GM19043 (cell line): ENCODE measurements around the gene SYPL1.

Source experiments
- ATAC-seq: cut with Tn5 transposase; IDR thresholded peaks from one replicate; pipeline ENCODE4 v1.9.1; 2021; ENCODE audit warnings: low read depth; ENCODE audit not compliant: unreplicated experiment

The SYPL1 gene

DNA sequence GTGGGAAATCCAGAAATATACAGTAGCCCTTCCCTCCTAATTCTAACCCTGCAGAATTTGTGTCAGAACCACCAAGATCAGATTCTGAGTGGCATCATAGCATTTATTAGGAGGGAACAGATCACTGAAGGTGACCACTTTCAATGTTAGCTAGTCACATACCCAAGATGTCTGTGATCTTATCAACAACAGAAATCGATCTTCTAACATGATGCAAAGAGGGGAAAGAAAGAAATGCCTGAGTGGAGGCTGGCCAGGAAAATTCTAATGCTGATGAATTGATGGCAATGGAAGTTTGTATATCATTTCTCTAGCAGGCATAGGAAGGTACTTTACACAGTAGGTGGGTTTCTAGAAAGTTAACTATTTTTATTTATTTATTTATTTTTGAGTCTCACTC lies 10.6 kb upstream of the SYPL1 start:
- no peak for ATAC-seq

- ATAC-seq = no peak
Measured at GRCh38 chr7:106121189-106121810, 9.2 kb upstream of the SYPL1 start.

DNA sequence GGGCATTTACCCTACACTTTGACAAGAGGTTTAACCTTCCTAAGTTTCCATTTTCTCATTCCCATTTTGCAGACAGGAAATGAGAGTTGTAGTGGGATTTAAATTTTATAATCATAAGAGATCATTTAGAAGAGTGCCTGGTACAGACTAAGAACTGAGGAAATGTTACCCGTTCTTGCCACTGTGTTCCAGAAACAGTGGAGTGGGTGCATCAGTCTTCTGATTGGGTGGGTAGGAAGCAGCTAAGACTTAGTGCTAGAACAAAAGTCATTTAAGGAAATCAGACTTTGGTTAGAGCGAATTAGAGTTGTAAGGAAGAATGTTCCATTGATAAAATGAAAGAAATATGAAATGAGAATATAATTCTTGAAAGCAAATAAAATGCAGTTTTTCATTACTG lies 8.4 kb upstream of the SYPL1 start:
- no peak for ATAC-seq

- no peak for ATAC-seq
Measured at GRCh38 chr7:106119719-106120118, 7.6 kb upstream of the SYPL1 start.

- no peak for ATAC-seq
Measured at GRCh38 chr7:106117786-106118544, 5.9 kb upstream of the SYPL1 start.

DNA sequence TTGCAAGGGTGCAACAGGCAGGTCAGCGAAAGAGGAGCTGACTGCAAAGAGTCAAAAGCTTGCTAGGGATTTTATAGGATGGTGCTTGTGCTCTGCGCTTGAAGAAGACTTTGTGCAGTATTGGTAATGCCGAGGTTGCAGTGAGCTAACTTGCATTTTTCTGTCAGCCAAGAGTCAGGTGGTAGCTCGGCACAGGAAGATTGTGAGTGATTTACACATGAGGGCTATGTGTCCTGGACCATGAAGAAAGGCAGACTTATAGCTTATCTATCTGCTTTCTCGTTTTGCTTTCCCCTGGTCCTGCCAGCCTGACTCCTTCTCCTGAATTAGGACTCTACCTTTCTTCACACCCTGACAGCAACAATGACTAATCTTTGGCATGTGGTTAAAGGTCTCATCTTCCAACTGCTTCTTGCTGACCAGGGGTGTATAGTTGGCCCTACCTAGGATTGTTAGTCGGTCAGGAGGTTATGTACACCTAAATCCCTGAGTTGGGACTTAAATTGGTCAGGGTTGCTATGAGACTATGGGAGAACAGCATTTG lies 4.1 kb upstream of the SYPL1 start:
- ATAC-seq = no peak

GRCh38 chr7:106114716-106115383 lies 2.7 kb upstream of the SYPL1 start:
- ATAC-seq = no peak

DNA sequence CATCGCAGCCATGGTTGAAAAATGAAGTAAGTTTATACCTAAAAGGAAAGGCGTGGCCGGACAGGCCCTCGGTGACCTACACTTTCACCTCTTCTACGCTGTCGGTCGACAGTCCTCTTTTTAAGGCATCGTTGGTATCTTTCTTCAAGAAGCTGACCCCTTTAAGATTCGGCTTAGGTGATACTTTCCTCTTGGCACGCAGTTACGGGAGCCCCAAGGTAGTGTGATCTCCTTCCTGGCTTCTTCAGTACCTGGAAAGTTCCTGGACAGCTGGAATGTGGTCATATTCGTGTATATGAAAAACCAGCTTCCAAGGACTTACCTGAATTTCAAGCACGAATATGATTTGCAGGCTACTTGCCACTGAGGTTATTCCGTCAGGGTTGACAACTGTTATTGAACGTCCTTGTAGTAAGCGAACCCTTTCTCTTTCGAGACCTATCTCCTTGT lies 885 bp upstream of the SYPL1 start:
- ATAC-seq = no peak

DNA sequence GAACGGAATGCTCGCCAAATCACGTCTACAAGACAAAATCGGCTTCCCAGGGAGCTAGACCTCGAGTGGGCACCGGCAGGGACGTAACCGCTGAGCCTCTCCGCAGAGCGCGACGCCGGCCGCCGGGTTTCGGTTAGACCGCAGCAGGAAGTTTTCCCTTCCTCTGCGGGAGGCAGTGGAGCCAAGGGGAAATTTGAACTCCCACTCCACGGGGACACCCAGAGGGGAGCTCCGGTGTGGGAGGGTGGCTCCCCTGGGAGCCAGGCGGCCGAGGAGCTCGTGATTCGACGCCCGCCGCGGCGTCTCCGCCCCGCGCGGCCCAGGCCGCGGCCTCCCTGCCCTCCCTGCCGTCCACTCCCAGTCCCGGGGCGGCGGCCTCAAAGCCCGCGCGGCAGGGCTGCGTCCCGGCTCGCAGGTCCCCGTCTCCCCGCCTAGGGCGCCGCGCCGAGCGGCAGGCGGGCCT lies 426 bp downstream of the SYPL1 start:
- peak; percentile 13 for ATAC-seq

- ATAC-seq = no peak
Measured at GRCh38 chr7:106110885-106111654, 1.0 kb downstream of the SYPL1 start.

- no peak for ATAC-seq
Measured at GRCh38 chr7:106110238-106110560, 1.9 kb downstream of the SYPL1 start.

- no peak for ATAC-seq
Measured at GRCh38 chr7:106109521-106110237, 2.4 kb downstream of the SYPL1 start.

- ATAC-seq = no peak
Measured at GRCh38 chr7:106108991-106109390, 3.1 kb downstream of the SYPL1 start.

DNA sequence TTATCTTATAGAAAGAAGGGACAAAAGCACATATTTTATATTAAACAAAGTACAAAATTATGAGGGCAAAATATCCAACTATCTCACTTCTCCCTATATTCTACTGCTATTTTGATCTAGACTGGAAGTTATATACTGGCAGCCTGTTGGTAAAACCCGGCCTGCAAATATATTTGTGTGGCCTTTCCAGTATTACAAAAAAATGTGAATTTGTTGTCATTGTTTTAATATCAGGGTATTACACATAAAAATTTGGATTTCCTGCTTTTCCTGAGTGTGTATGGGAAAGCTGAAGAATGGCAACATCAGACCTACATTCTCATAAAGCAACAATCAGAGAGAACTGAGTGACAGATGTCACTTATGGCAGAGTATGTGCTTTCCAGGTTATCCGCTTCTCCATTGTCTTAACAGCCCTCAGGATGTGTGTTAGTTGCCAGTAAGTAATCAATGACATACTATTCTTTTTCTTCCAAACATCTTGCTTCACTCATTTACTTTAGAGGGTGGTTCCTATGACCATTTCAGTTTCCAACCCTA lies 7.3 kb downstream of the SYPL1 start:
- no peak for ATAC-seq

GRCh38 chr7:106102387-106102966 lies 9.6 kb downstream of the SYPL1 start:
- no peak for ATAC-seq

DNA sequence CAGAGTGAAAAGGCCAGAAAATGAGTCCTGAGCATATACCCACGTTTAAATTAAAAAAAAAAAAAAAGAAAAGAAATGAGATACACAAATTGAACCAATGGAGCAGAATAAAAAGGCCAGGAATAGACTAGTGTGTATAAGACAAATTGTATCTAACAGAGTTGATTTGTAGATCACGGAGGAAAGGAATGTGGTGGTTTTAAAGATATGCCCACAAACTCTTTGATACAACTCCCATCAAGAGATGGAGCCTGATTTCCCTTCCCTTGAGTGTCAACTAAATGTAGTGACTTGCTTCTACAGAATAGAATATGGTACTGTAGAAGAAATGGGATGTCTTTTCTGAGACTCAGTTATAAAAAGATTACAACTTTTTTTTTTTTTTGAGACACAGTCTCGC lies 10.4 kb downstream of the SYPL1 start:
- no peak for ATAC-seq

GRCh38 chr7:106100863-106101629 lies 11.1 kb downstream of the SYPL1 start:
- no peak for ATAC-seq

GRCh38 chr7:106099539-106099938 lies 12.6 kb downstream of the SYPL1 start:
- ATAC-seq = no peak

GRCh38 chr7:106098889-106099288 lies 13.2 kb downstream of the SYPL1 start:
- no peak for ATAC-seq
